ENCODE results near the gene DONSON.

Gene DONSON

DNA sequence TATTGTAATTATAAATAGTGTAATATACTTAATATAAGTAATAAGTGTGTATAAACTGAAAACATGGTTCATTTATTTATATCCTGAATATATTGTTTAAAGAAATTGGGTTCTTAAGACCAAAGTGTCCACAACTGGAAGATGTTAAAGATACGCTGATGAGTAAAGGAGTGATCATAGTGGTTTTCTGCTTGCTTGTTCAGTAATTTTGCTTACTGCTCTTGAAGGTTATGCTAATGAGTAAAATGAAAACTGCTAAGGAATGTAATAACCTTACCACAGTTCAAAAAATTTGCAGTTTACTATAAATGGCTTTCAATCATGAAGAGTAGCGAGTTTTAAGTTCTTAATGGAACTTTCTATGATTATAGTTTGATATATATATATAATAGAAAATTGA, 22.0 kb downstream of the DONSON start:
- no peak for DNase-seq (ENCODE audit: low spot score)
- TF ChIP-seq, protein P1, sequence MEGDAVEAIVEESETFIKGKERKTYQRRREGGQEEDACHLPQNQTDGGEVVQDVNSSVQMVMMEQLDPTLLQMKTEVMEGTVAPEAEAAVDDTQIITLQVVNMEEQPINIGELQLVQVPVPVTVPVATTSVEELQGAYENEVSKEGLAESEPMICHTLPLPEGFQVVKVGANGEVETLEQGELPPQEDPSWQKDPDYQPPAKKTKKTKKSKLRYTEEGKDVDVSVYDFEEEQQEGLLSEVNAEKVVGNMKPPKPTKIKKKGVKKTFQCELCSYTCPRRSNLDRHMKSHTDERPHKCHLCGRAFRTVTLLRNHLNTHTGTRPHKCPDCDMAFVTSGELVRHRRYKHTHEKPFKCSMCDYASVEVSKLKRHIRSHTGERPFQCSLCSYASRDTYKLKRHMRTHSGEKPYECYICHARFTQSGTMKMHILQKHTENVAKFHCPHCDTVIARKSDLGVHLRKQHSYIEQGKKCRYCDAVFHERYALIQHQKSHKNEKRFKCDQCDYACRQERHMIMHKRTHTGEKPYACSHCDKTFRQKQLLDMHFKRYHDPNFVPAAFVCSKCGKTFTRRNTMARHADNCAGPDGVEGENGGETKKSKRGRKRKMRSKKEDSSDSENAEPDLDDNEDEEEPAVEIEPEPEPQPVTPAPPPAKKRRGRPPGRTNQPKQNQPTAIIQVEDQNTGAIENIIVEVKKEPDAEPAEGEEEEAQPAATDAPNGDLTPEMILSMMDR (IDR thresholded peaks at IDR 0.05; ENCODE audit: extremely low read depth, insufficient read depth, missing control alignments): no peak
- in situ Hi-C loops (cut with MboI; ENCODE audit: low pct_unique_long_range_greater_than_20kb, low sequenced_read_pairs, unreplicated experiment): no loop called here

DNA sequence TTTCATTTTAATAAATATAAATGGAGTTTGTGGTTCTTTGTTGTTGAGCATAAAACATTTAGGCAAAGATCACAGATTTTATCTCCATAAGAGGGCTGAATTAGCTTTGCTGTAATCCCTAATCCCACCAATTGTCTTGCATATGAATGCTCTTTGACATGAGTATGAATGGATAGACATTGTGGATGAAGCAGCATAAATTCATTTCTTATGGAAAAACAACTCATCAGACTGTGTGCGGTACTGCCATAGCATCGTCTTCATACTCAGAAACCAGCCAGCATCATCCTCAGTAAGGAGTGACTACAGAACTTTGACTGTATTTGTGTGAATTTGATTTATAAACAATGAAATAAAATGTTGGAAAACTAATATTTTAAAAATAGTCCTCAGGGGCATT, 26.1 kb downstream of the DONSON start:
- in situ Hi-C loops (cut with MboI; ENCODE audit: low pct_unique_long_range_greater_than_20kb, low sequenced_read_pairs, unreplicated experiment): no loop called here
- TF ChIP-seq, protein P1 (IDR thresholded peaks at IDR 0.05; ENCODE audit: extremely low read depth, insufficient read depth, missing control alignments): no peak
- DNase-seq (ENCODE audit: low spot score): no peak

DNA sequence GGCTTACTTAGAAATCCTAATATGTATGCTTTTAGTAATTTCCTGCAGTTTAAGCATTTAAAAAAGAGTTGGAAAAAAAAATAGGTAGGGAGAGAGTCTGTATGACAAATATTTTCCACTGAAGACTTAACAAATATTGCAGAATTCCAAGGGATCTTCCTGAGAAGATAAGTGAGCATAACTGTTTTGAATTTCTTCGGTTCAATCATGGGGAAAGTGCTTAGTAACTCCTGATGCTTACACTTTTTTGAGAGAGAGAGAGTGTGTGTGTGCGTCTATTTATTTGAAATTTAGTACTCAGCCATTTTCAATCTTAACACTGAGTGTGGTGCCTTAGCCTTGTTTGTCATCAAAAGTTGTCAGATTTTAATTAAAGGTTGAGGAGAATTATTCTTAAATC, 27.1 kb downstream of the DONSON start:
- in situ Hi-C loops (cut with MboI; ENCODE audit: low pct_unique_long_range_greater_than_20kb, low sequenced_read_pairs, unreplicated experiment): no loop called here
- TF ChIP-seq, protein P1 (IDR thresholded peaks at IDR 0.05; ENCODE audit: extremely low read depth, insufficient read depth, missing control alignments): no peak
- DNase-seq (ENCODE audit: low spot score): no peak

DNA sequence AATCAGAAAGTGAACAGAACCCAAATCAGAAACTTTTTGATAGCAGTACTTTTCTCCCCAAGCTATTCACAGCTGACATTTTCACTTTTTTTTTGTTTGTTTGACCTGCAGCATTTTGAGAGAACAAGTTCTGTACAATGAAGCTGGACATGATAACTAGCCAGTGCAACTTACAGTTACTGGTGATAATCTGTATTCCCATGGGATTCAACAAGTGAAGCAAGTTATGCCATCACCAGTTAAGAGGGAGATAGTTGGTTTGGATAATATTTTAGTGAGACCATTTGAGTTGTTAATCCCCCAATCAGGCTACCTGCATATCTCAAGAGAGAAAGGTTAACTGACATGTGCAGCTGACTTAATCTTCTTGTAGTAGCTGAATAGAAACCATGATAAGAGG, 27.5 kb downstream of the DONSON start:
- no peak for DNase-seq (ENCODE audit: low spot score)
- TF ChIP-seq, protein P1 (IDR thresholded peaks at IDR 0.05; ENCODE audit: extremely low read depth, insufficient read depth, missing control alignments): no peak
- in situ Hi-C loops (cut with MboI; ENCODE audit: low pct_unique_long_range_greater_than_20kb, low sequenced_read_pairs, unreplicated experiment): no loop called here

DNA sequence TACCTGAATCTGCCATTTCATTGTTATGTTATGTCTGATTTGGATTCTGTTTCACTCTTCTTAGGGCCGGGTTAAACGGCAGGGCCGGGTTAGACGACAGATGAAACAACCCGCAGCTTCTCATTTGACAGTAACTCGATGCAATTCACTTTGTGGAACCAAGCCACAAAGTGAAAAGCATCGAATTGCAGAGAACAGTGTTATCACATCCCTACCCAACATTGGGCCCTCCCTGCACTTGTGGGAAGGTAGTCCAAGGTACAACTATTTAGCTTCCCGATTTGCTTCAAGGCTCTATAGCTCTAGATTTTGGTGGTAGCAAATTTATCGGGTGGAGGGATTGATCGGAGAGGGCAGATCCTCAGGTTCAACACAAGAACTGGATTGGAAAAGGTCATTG, 28.7 kb downstream of the DONSON start:
- TF ChIP-seq, protein P1 (IDR thresholded peaks at IDR 0.05; ENCODE audit: extremely low read depth, insufficient read depth, missing control alignments): no peak
- no peak for DNase-seq (ENCODE audit: low spot score)
- in situ Hi-C loops (cut with MboI; ENCODE audit: low pct_unique_long_range_greater_than_20kb, low sequenced_read_pairs, unreplicated experiment): no loop called here

DNA sequence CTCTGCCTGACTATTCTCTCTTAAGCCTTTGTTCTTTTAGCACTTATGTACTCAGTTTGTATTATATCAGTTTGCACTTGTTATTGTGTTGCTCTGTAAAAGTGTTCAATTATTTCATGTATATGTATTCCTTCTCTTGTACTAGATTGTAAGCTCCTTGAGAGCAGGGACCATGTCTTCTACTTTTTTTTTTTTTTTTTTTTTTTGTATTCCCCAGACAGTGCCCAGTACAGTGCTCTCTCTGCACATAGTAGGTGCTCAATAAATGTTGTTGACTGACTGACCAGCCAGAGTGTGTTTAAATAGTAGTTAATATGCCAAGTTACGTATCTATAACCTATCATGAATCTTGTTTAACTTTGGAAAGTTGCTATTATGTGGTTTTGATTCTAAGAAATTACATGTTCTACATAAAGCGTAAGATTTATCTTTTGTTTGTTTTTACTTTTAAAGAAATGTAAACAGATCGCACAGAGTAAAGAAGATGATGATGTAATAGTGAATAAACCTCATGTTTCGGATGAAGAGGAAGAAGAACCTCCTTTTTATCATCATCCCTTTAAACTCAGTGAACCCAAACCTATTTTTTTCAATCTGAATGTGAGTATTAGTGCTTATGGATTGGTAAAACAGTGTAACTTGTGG, 29.6 kb downstream of the DONSON start:
- TF ChIP-seq, protein P1 (IDR thresholded peaks at IDR 0.05; ENCODE audit: extremely low read depth, insufficient read depth, missing control alignments): no peak
- DNase-seq (ENCODE audit: low spot score): no peak
- in situ Hi-C loops (cut with MboI; ENCODE audit: low pct_unique_long_range_greater_than_20kb, low sequenced_read_pairs, unreplicated experiment): no loop called here

Measured in GM13977 (cell line).